GM21717 (cell line): Measurements from ENCODE around the gene LCE2C.

Source experiments
- ATAC-seq: cut with Tn5 transposase; IDR thresholded peaks from one replicate; pipeline ENCODE4 v1.9.1; 2021; ENCODE audit warnings: mild to moderate bottlenecking, moderate library complexity; ENCODE audit not compliant: unreplicated experiment

The LCE2C gene

GRCh38 chr1:152718238-152718637 is 43.2 kb downstream of the LCE2C start:
- no peak for ATAC-seq

- no peak for ATAC-seq
Observed at GRCh38 chr1:152725261-152725660, 50.2 kb downstream of the LCE2C start.
